GM21381 (cell line): Measurements from ENCODE around the gene DEPDC5.

Source experiments
- ATAC-seq: cut with Tn5 transposase; IDR thresholded peaks from one replicate; pipeline ENCODE4 v1.9.1; 2021; ENCODE audit warnings: mild to moderate bottlenecking, moderate library complexity; ENCODE audit not compliant: unreplicated experiment

DEPDC5 gene

GRCh38 chr22:31919730-31920129, 165.9 kb downstream of the DEPDC5 start:
- ATAC-seq: no peak

- no peak for ATAC-seq
These were observed 166.5 kb downstream of the DEPDC5 start for GRCh38 chr22:31920306-31920705.

DNA sequence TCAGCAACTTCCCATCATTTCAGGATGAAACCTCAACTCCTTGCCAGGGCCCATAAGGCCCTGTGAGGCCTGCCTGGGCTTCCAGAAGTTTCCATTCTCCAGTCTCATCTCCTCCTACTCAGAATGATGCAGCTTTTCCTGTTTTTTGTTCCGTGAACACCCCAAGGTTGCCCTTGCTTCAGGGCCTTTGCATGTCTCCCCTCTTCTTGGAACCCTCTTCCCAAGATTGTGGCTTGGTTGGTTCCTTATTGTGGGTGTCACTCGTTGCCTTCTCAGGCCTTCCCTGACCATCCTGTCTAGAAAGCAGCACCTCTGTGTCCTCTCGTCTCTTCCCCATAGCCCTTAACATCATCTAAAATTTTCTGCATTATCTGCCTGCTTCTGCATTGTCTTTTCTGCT, 167.3 kb downstream of the DEPDC5 start:
- no peak for ATAC-seq

DNA sequence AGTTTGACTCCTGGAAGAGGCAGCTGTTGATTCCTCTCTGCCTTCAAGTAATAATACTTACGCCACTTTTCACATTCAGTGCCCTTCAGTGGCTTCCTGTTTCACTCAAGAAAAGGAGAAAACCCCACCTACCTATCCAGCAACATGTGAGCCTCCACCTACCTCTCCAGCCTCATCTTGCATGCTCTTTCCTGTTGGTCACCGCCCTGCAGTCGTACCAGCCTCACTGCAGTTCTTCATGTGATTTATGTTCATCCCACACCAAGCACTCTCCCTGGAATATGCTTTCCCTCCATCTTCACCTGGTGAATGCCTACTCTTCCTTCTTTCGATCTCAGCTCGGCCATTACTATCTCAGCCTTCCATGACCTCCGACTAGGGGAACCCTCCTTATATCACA, 168.7 kb downstream of the DEPDC5 start:
- no peak for ATAC-seq

DNA sequence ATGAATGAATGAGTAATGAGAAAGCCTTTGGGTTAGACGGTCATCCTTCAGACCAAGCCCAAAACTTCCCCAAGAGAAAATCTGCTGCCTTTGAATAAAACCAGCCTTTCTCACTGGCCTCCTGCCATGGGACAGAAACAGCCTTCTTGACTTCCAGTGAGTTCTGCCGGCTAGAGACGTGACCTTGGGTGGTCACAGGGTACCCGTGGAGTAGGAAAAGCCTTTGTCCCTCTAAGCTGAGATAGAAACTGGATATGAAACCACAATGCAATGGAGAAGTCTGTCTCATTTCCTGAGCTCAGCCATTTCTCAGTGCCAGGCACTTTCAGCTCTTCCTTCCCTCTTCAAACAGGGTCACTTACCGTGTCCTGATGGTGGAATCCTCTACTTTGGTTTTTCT, 169.3 kb downstream of the DEPDC5 start:
- no peak for ATAC-seq

DNA sequence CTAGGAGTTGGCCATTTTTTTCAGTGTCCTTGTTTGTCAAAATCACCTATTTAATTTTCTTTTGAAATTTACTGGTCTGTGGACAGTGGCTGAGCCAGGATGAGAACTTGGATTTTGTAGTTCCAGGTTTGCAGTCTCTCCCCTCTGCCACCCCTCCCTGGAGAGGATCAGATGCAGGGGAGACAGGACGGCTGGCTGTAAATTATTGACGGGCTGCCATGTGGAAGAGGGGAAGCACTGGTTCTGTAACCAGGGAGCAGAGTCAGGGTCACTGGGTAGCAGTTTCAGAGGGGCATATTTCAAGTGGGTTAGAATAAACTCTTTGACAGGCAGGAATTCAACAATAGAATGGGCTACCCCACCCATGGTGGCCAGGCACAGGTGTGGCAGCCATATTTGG, 169.9 kb downstream of the DEPDC5 start:
- no peak for ATAC-seq

DNA sequence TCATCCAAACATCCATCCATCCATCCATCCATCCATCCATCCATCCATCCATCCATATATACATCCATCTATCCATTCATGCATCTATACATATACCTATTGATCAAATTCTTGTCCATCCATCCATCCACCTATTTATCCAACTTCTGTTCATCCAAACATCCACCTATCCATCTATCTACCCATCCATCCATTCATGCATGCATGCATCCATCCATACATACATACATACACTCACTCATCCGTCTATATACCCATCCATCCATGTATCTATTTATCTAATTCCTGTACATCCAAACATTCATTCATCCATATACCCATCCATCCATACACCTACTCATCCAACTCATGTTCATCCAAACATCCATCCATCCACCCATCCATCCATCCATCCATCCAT, 171.2 kb downstream of the DEPDC5 start:
- no peak for ATAC-seq

DNA sequence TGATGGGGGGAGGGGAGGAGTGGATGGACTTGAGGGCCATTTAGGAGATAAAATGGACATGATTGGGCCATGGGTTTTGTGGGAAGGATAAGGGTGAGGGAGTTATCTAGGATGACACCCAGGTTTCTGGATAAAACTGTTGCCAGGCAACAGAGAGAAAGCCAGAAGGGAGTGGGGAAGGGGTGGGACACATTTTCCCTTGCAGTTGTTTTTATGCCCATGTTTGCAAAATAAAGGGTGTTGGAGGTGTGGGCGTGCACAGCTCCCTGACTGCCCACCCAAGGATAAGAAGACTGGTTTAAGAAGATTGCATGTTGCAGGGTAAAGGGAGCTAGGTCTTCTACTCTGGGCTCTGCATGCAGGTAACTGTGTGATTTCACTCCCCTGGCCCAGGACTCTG, 172.2 kb downstream of the DEPDC5 start:
- ATAC-seq: no peak

DNA sequence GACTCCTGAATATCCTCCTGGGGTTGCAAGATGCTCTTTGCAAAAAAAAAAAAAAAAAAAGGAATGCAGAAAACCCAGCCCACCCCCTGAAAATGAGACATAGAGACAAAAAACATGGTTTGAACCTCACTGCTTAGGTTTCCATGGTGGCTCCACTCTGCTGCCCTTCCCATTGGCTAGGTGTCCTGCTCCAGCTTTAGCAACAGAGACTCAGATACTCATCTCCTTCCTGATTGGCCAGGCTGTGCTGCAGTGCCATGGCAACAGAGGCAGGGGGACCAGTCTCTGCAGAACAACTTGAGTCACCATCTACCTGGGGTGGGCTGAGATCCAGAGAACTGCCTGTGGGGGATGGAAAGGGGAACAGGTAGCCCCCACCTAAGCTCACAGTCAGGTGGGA, 173.2 kb downstream of the DEPDC5 start:
- ATAC-seq: no peak

DNA sequence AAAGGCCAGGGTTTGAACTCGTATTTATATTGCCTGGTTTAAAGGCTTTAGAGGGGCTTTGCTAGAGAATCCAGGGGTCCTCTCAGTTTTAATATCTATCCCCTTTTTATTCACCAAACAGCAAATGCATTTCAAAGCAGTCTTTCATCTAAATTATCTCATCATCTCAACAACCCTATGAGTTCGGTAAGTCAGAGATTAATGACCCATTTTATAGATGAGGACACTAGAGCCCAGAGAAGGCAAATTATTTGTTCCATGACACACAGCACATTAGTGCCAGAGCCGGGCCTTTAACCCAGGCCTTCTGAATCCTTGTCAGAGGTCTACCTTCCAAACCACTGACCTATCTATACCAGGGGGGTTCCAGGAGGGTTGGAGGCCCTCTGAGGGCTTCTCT, 173.7 kb downstream of the DEPDC5 start:
- ATAC-seq: no peak

GRCh38 chr22:31929167-31929930, 175.5 kb downstream of the DEPDC5 start:
- ATAC-seq: no peak

DNA sequence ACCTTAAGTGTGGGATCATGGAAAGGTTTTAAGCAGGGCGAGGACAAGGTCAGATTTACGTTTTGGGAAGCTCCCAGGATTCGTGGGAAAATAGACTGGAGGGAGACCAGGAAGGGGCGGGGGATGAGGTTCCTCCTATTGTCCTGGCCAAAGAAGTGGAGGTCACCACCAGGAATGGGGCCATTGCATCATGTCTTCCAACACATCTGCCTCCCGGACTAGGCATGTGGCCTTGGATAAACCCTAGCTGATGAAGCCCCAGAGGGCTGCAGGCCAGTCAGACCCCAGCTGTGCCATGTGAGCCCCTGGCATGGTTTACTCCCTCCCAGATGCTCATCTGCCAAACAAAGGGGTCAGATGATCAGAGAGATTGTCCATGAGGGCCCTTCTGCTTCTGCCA, 179.0 kb downstream of the DEPDC5 start:
- no peak for ATAC-seq

DNA sequence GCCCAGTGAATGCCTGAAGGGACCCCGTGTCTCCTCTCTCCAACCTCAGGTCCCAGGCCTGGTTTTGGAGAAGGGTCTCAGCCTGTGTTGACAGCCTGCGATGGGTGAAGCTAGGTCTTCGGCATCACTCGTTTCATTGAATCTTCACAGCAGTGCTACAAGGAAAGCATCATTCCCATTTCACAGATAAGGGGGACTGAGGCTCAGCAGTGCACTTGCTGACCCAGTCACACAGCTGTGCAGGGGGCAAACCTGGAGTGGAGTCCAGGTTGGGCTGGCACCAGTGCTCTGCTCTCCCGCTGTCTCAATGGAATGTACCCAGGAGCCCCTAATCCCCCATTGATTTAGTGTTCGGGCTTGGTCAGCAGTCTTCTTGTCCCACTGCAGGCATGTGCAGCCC, 179.6 kb downstream of the DEPDC5 start:
- no peak for ATAC-seq

DNA sequence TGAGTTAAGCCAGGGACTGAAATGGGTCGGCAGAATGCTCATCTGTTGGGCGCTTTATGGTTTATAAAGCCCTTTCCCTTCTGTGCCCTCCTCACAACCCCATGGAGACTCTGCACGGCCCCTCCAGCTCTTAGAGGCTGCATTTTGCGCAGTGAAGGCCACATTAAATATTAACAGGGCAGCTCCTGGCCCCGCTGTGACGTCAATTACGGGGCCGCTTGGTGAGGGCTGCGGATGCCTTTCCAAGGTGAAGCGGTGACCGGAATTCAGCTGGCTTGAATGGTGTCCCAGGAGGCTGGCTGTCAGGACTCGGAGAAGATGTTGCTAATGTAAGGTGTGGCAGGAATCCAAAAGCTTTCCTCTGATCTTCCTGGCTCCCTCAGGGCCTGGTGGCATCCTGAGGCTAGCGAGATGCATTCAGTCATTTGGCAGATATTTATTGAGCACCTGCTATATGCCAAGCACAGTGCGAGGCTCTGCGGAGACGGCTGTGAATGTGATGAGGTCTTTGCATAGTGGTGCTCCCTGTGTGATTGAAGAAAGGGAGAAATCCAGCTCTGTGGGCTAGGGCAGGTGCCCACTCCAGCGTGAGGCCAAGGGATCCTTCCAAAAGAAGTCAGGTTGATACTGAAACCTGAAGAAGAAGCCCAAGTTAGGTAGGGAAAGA, 180.1 kb downstream of the DEPDC5 start:
- no peak for ATAC-seq

DNA sequence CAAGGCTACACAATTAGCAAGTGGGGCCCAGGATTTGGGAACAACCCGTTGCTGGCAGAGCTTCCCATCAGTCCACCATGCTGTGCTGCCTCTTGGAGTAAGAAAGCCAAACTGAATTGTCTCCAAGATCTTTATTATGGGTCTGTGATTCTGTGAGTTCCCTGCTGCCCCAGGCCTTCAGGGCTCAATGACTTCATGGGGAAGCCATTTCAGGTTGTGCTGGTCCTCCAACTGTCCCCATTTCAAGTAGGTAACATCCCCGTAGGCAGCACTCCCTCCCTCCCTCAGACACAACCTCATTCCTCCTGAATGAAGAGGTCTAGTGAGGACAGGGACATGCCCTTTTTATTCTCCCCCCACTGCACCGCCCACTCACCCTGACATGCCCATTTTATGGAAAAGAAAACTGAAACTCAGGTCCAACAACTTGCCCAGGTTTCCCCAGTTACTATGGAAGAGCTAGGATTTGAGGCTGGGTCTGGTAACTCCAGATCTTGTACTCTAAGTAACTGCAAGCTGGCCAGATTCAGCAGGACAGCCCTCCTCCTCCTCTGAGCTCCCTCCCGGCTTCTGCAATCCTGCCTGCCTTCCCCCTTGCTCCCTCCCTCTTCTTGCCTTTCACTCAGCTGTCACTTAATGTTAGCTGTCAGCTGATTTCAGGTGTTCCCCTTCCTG, 182.3 kb downstream of the DEPDC5 start:
- ATAC-seq: no peak

- no peak for ATAC-seq
These were observed 183.5 kb downstream of the DEPDC5 start for GRCh38 chr22:31937341-31937740.

GRCh38 chr22:31938296-31938695, 184.5 kb downstream of the DEPDC5 start:
- ATAC-seq: no peak

GRCh38 chr22:31940506-31940905, 186.7 kb downstream of the DEPDC5 start:
- no peak for ATAC-seq

GRCh38 chr22:31942091-31942490, 188.3 kb downstream of the DEPDC5 start:
- ATAC-seq: no peak

DNA sequence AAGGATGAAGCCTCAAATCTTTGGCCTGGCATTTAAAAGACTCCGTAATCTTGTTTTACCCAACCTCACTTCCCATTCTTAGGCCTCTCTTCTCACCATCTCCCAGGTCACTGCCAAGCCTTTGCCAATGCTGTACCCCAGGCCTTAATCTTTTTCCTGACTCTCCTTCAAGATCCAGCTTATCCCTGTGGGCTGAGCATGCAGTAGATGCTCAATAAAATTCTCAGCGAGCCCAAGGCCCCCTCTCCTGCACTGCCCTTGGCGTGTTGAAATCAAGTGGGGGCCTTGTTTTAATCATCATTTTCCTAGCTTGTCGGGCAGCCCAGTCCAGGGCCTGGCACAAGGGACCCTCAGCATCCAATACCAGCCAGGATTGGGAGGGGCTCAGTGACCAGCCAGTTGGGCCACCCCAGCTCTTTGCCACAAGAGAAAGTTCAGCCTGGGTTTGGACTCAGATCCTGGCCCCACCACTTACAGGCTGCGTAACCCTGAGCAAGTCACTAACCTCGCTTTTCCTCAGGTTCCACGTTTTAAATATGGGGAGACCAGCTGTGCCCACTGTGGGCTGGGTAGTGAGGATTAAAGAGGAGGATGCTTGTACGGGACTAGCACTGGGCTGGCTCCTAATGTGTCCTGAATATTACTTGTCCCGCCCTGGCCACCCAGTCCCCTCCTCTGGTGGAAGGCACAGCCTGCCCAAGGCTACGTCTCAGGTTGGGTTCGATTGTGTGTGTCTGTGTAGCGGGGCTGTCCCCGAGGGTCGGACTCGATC, 189.6 kb downstream of the DEPDC5 start:
- no peak for ATAC-seq

GRCh38 chr22:31943978-31944699, 190.3 kb downstream of the DEPDC5 start, which contains the start of gene YWHAH:
Gene YWHAH, plus strand, starts transcription at chr22:31944535. Its CDS starts 199 bp downstream, at chr22:31944734.
- peak; percentile 63 for ATAC-seq
